HFFc6 (cell line): Measurements from ENCODE around the gene PASK. TPM values are rescaled to one million over a fixed set of nuclear protein-coding genes. Genes with fewer than 3 reads are reported as not detected.

Source experiments
- DNase-seq: peaks from one replicate; pipeline ENCODE4 v3.0.0-alpha.2; 2018
- H3K27ac Mint-ChIP-seq: 2 replicates; pipeline ENCODE4 v1.8.0; 2020; ENCODE audit warnings: mild to moderate bottlenecking, mixed read lengths
- H3K27me3 Mint-ChIP-seq: 2 replicates; pipeline ENCODE4 v1.8.0; 2021; ENCODE audit warnings: mild to moderate bottlenecking, moderate library complexity, mixed read lengths; ENCODE audit not compliant: insufficient read depth
- H3K36me3 Mint-ChIP-seq: 2 replicates; pipeline ENCODE4 v1.8.0; 2021; ENCODE audit warnings: low read depth, mixed read lengths
- H3K4me1 Mint-ChIP-seq: 2 replicates; pipeline ENCODE4 v1.8.0; 2020; ENCODE audit warnings: low read depth, mixed read lengths
- H3K4me3 Mint-ChIP-seq: 2 replicates; pipeline ENCODE4 v1.8.0; 2020; ENCODE audit warnings: mild to moderate bottlenecking, moderate library complexity, mixed read lengths
- H3K9me3 Mint-ChIP-seq: 2 replicates; pipeline ENCODE4 v1.8.0; 2020; ENCODE audit warnings: mild to moderate bottlenecking, mixed read lengths
- total RNA-seq, 6 experiments: library from RNA; stranded (reverse); fragmentation: NEBNext Ultra II Directional; extraction: Animal tissue kit (Norgen Biotek cat#: 25700); gene quantifications; 2 replicates in 1 of 6; 3 replicates in 5 of 6; pipeline ENCODE4 v1.2.3, GENCODE V29; 2021
- TF ChIP-seq, protein P1 (sequence below): fragments of 200-600 bp; sonication (generic); IDR thresholded peaks from 2 replicates; pipeline ENCODE4 v1.5.0; 2021; ENCODE audit warnings: antibody characterized with exemption, mild to moderate bottlenecking

PASK gene
- total RNA-seq, 6 experiments from 2014 or later: 3.3 to 7.1 (median 6.0) TPM

DNA sequence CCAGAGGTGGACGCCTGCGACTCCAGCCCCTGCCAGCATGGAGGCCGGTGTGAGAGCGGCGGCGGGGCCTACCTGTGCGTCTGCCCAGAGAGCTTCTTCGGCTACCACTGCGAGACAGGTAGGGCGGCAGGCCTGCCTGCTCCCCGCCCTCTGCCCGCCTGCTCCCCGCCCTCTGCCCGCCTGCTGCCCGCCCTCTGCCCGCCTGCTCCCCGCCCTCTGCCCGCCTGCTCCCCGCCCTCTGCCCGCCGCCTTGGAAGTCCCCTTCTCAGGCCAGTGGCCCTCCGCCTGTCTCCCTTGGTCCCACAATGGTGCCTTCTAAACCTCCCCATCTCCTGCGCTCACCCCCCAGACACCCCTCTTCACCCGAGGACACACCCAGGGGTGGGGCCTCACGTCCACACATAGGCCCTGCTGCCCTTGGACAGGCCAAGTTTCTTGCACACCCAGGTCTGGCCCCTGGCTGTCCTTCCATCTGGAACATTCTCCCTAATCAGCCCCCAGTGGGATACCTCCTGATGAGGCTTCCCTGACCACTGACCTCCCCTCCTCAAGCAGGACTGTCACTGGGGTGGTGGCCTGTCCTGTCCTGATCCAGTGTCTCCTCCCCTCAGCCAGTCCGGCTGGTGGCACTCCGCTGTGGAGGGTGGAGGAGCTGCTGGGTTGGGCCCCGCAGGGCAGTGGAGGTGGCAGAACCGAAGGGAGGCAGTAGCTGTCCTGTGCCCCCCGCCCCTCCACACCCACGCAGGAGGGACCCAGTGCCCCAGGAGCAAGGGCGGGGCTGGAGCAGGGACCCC lies 85.1 kb downstream of the PASK start:
- H3K4me3 Mint-ChIP-seq: no peak overlapping the region
- TF ChIP-seq, protein P1, sequence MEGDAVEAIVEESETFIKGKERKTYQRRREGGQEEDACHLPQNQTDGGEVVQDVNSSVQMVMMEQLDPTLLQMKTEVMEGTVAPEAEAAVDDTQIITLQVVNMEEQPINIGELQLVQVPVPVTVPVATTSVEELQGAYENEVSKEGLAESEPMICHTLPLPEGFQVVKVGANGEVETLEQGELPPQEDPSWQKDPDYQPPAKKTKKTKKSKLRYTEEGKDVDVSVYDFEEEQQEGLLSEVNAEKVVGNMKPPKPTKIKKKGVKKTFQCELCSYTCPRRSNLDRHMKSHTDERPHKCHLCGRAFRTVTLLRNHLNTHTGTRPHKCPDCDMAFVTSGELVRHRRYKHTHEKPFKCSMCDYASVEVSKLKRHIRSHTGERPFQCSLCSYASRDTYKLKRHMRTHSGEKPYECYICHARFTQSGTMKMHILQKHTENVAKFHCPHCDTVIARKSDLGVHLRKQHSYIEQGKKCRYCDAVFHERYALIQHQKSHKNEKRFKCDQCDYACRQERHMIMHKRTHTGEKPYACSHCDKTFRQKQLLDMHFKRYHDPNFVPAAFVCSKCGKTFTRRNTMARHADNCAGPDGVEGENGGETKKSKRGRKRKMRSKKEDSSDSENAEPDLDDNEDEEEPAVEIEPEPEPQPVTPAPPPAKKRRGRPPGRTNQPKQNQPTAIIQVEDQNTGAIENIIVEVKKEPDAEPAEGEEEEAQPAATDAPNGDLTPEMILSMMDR: no peak

DNA sequence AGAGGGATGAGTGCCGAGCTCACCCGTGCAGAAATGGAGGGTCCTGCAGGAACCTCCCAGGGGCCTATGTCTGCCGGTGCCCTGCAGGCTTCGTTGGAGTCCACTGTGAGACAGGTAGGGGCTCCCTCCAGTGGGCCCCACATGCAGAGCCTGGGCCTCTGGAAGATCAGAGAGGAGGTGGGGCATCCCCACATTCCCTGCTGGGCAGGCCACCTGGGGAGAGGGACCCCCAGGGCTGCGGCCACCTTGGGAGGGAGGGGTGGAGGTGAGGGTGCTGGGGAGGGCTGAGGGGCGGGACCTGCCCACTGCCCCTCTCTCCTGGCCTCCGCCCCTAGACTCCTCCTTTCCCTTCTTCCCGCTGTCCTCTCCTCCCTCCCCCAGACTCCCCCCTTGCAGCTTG lies 85.7 kb downstream of the PASK start:
- TF ChIP-seq, protein P1: no peak; the same call in 1 of the 2 replicates
- DNase-seq: no peak
- Mint-ChIP-seq H3K4me3 (no peak overlapping the region), H3K4me1 (no peaks in the 10 kb centered on the region), H3K27me3 (peaks cover 21% of the 10 kb centered on the region), H3K9me3 (no peaks in the 10 kb centered on the region), H3K27ac (no peak overlapping the region), H3K36me3 (no peaks in the 10 kb centered on the region)

More for the DNA sequence above, 85.1 kb downstream of the PASK start:
- Mint-ChIP-seq H3K36me3 (no peaks in the 10 kb centered on the region), H3K4me1 (no peaks in the 10 kb centered on the region), H3K27me3 (peaks cover 17% of the 10 kb centered on the region), H3K27ac (no peak overlapping the region), H3K9me3 (no peaks in the 10 kb centered on the region)
- DNase-seq: no peak

DNA sequence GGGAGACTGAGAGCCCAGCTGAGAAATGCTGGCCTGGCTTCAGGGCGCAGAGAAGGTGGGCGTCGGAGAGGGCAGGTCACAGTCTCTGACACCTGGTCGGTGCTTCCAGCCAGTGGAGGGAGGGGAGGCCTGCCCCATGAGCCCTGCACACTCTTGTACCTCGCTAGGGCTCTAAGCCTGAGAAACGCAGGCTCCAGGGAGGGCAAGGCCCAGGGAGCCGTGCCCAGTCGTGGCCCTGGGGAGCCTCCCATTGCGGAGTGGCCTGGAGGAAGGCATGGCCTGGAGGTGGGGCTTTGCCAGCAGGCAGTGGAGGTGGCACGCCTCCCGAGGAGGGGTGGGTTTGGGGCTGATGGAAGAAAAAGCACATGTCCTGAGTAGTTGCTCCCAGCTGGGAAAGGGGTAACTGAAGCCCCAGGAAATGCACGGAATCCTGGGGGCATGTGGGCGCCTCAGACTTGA lies 86.2 kb downstream of the PASK start:
- no peak for DNase-seq
- no peaks in the 10 kb centered on the region for H3K4me1 Mint-ChIP-seq
- H3K4me3 Mint-ChIP-seq: no peak overlapping the region
- H3K27me3 Mint-ChIP-seq: peaks cover 17% of the 10 kb centered on the region
- H3K36me3 Mint-ChIP-seq: no peaks in the 10 kb centered on the region
- no peak overlapping the region for H3K27ac Mint-ChIP-seq
- TF ChIP-seq, protein P1: no peak
- H3K9me3 Mint-ChIP-seq: no peaks in the 10 kb centered on the region

DNA sequence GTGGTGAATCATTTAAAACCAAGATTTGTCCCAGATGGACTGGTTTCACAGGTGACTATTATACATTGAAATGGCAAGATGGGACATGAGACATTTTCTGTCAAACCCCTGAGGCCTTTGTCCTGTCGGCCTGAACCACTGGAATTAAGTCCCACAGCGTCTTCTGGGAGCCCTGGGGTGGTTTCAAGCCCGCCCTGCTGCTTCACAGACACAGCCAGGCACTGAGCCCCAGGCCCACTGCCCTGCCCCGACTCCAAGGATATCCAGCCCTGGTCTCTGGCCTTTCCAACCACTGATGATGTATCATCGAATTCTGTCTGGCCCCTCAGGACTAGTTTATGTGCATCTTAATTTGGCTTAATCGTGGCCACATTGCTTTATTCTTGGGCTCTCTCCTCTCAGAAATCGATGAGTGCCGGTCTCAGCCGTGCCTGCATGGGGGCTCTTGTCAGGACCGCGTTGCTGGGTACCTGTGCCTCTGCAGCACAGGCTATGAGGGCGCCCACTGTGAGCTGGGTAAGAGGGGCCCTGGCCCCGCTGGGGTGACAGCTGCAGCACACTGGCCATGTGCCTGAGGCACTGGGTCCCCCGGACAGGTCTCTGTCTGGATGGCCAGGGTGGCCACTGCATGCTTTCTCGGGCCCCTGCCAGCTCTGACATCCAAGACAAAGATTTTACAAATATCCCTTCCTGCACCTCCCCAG lies 86.7 kb downstream of the PASK start:
- peaks cover 15% of the 10 kb centered on the region for H3K27me3 Mint-ChIP-seq
- H3K36me3 Mint-ChIP-seq: no peaks in the 10 kb centered on the region
- H3K4me1 Mint-ChIP-seq: no peaks in the 10 kb centered on the region
- H3K4me3 Mint-ChIP-seq: no peak overlapping the region
- no peak for DNase-seq
- H3K9me3 Mint-ChIP-seq: no peaks in the 10 kb centered on the region
- TF ChIP-seq, protein P1: no peak
- no peak overlapping the region for H3K27ac Mint-ChIP-seq

DNA sequence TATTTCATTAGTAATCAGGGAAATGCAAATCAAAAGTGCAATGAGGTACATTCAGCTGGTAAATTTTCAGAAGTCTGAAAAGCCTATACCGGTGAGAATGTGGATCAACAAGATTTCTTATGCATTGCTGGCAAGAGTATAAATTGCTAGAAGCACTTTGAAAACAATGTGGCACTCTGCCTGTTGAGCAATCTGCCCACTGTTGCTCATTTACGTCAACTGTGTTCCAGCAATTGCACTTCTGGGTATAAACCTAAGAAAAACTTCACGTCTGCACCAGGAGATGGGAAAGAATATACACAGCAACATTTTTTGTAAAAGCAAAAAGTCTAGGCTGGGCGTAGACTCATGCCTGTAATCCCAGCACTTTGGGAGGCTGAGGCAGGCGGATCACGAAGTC lies 88.0 kb downstream of the PASK start:
- Mint-ChIP-seq H3K4me1 (no peaks in the 10 kb centered on the region), H3K27me3 (peaks cover 14% of the 10 kb centered on the region), H3K27ac (no peak overlapping the region), H3K9me3 (no peaks in the 10 kb centered on the region), H3K36me3 (no peaks in the 10 kb centered on the region), H3K4me3 (no peak overlapping the region)
- TF ChIP-seq, protein P1: no peak
- peak; percentile 14 for DNase-seq

Other genes starting within 250 kb of the PASK start
- not detected for gene CROCC2, start 243.1 kb downstream of the PASK start, total RNA-seq
- 1 to 10 TPM; 1.2 to 2.1 (median 1.6) TPM for gene SNED1, start 150.9 kb downstream of the PASK start, total RNA-seq
- gene MTERF4, start 47.2 kb downstream of the PASK start, total RNA-seq: 10 to 100 TPM; 17.2 to 20.6 (median 17.9) TPM
- 100 to 1,000 TPM in 3 of 6 experiments, 10 to 100 TPM in 3; 90.6 to 117 (median 103) TPM for gene PPP1R7, start 995 bp upstream of the PASK start, total RNA-seq
- gene ANO7, start 39.2 kb upstream of the PASK start, total RNA-seq: 1 to 10 TPM in 4 of 6 experiments, under 1 TPM in 2; 0.80 to 1.4 (median 1.2) TPM
- gene HDLBP, start 166.2 kb upstream of the PASK start, total RNA-seq: 1,000 to 10,000 TPM in 5 of 6 experiments, 100 to 1,000 TPM in 1; 991 to 1,153 (median 1,104) TPM
- 100 to 1,000 TPM; 399 to 468 (median 441) TPM for gene SEPTIN2, start 166.5 kb upstream of the PASK start, total RNA-seq
- 10 to 100 TPM; 38.3 to 46.4 (median 41.9) TPM for gene FARP2, start 206.8 kb upstream of the PASK start, total RNA-seq